ENCODE data around the gene ZNF600.
"Not testable (repeated sequence)": the region's sequence is repeated elsewhere in the genome, so short reads cannot be mapped to it uniquely, and the experiment has no call there.

Gene ZNF600

DNA sequence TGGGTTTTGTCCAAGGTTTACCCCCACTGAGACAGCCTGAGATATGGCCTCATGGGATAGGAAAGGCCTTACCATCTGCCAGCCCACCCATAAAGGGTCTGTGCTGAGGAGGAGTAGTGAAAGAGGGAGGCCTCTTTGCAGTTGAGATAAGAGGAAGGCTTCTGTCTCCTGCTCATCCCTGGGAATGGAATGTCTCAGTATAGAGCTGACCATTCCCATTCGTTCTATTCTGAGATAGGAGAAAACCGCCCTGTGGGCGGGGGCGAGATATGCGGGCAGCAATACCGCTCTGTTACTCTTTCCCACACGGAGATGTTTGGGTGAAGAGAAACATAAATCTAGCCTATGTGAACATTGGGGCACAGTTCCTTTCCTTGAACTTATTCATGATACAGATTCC, 45.2 kb downstream of the ZNF600 start:
- DNase-seq, result not testable (repeated sequence)

GRCh38 chr19:52739576-52739975, 47.0 kb downstream of the ZNF600 start:
- no peak for DNase-seq

- DNase-seq, result peak; percentile 74
These were observed 50.9 kb downstream of the ZNF600 start for GRCh38 chr19:52735734-52736133.

DNA sequence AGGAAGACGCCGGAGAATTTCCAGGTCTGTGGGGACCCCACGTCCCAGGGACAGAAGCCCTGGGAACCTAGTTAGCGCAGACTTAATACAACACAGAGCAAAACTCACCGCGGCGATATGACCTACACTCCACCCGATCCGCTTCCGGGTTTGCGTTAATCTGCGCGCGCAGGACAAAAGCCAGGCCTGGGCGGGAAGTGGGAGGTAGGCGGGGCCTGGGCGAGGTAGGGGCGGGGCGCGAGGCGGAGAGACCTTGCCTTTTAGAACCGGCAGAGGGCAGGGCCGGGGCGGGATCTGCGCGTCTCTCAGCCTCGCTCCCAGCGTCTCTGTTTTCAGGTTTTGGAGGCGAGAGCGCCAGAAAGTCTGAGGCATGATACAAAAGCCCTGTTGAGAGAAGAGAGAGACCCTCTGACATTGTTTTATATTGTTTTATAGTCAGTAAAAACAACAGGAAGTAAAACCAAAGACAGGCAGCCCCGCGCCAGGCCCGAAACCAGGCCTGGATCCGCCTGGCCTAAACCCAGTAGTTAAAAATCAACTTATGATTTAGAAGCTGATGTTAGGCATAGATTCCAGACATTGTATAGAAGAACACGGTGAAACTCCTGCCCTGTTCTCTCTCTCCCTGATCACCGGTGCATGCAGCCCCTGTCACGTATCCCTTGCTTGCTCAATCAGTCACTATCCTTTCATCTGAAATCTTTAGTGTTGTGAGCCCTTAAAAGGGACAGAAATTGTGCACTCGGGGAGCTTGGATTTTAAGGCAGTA, 51.5 kb downstream of the ZNF600 start, which contains the start of gene ZNF611:
TSS of gene ZNF611 (minus strand) at position 152 of the 769 bp plus-strand sequence. CDS start 19,150 bp downstream, outside the sequence.
- peak; percentile 99 for DNase-seq

DNA sequence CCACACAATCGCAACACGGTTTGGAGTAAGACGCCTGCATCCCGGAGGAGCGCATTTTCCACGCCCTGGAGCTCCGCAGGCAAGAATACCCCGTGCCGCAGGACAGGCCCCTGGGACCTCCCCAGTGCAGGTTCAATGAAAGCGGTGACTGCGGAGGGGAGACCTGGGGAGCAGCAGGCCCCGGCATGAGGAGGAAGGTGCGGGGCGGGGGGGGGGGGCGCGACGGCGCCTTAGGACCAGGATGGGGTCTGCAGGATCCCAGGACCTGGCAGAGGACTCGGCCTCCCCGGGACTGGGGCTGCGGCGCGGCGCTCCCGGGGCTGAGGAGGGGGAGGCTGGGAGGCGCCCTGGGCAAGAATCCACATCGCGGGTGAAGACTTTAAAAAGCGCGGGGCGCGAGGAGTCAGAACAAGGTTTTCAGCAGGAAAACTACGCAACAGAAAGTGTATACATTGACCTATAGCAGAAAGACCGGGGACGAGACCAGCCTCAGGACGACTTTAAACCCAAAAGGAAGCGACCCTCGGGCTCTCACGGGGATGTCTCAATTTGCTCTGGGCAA, 52.2 kb downstream of the ZNF600 start:
- DNase-seq, result no peak

DNA sequence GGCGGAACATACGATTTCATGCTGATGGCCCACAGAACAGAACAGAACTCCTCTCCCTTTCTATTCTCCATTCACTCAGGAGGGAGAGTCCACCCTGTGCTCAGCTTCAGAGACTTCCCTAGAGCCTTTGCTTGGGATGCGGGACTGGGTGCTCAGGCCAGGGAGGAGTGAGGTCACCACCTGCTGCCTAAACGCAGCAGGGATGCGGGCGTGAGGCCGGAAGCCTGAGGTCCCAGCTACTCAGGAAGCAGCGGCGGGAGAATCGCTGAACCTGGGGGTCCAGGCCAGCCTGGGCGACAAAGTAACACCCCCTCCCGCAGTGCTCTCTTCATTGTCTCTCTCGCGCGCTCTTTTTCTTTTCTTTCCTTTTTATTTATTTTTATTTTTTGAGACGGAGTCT, 60.5 kb downstream of the ZNF600 start:
- not testable (repeated sequence) for DNase-seq

DNA sequence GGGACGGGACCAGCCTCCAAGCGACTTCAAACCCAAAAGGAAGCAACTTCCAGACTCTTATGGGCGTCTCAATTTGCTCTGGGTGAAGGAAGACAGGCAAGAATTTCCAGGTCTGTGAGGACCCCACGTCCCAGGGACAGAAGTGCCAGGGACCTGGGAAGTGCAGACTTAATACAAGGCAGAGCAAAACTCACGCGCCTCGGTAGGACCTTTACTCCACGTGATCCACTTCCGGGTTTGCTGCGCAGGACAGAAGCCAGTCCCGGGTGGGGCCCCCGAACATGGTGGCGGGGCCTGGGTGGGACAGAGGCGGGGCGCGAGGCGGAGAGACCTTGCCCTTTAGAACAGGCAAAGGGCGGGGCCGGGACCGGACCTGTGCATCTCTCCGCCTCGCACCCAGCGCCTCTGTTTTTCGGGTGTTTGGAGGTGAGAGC, 61.0 kb downstream of the ZNF600 start:
- DNase-seq, result no peak

DNA sequence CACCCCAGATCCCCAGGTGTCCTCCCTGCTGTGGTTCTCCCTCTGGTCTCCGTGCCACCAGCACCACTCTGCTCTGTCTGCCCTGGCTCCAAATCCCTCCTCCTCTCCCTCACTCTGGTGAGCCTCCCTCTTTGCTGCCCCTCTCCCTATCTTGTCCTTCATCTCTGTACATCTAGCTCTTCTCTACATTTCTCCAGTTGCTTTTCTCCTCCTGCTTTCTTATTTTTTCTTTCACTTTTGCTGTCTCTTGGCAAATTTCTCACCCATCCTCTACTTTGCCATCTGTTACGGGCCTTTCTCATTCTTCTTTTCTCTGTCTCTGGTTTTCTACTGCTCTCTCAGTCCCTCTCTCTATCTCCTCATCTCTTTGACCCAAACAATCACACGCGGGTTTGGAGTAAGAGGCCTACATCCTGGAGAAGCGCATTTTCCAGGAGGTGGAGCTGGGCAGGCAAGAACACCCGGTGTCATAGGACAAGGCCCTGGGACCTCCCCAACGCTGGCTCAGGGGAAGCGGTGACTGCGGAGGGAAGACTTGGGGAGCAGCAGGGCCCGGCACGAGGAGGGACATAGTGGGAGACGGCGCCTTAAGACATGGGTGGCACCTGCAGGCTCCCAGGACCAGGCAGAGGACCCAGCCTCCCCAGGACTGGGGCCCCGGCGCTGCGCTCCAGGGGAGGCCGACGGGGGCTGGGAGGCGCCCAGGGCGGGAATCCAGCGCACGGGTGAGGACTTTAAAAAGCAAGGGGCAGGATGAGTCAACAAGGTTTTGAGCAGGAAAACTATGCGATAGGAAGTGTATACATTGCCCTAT, 61.7 kb downstream of the ZNF600 start:
- no peak for DNase-seq

DNA sequence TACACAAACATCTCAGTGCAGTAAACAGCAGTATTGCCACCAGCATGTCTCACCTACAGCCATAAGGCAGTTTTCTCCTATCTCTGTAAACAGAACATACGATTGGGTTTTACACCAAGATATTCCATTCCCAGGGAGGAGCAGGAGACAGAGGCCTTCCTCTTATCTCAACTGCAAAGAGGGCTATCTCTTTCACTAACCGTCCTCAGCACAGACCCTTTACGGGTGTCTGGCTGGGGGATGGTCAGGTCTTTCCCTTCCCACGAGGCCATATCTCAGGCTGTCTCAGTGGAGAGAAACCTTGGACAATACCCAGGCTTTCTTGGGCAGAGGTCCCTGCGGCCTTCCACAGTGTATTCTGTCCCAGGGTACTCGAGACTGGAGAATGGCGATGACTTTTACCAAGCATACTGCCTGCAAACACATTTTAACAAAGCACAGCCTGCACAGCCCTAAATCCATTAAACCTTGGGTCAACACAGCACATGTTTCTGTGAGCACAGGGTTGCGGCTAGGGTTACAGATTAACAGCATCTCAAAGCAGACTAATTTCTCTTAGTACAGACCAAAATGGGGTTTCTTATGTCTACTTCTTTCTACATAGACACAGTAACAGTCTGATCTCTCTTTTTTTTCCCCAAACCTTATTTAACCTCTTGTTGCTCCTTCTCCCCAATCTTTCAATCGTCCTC, 62.5 kb downstream of the ZNF600 start:
- not testable (repeated sequence) for DNase-seq

- no peak for DNase-seq
These were observed 64.3 kb downstream of the ZNF600 start for GRCh38 chr19:52722062-52723003.

GRCh38 chr19:52720541-52720940, 66.0 kb downstream of the ZNF600 start:
- DNase-seq, result not testable (repeated sequence)

GRCh38 chr19:52716522-52716921, 70.1 kb downstream of the ZNF600 start:
- DNase-seq, result no peak

GRCh38 chr19:52715902-52716301, 70.7 kb downstream of the ZNF600 start:
- DNase-seq, result not testable (repeated sequence)

- DNase-seq, result not testable (repeated sequence)
These were observed 71.3 kb downstream of the ZNF600 start for GRCh38 chr19:52715330-52715729.
